ENCODE results near the gene RFX8. TPM values are rescaled to one million over a fixed set of nuclear protein-coding genes. Genes with fewer than 3 reads are reported as not detected.

The RFX8 gene
- total and polyA plus RNA-seq, 2 of the 4 experiments (the other 2 are of a cell fraction), result 2.9 to 5.3 TPM

GRCh38 chr2:101479810-101480209 lies 4.9 kb upstream of the RFX8 start:
- Histone ChIP-seq H2AK9ac (replicated peaks; ENCODE audit: low read depth, low read length, poor library complexity) (no peak overlapping the region), H2BK120ac (ENCODE audit: low read depth, low read length) (peak overlapping the region; percentile 16; the same call in 1 of the 2 replicates), H3K4ac (ENCODE audit: low read depth, low read length) (no peak overlapping the region), H3K23ac (ENCODE audit: low read depth, low read length) (no peak overlapping the region), H2AFZ (replicated peaks; ENCODE audit: low read length, poor library complexity) (no peak overlapping the region), H3K18ac (ENCODE audit: low read depth, low read length) (no peak overlapping the region), H2BK5ac (ENCODE audit: low read depth, low read length, poor library complexity, severe bottlenecking) (no peak overlapping the region), H2BK20ac (ENCODE audit: low read depth, low read length) (no peak overlapping the region), H4K20me1 (ENCODE audit: insufficient read depth, low read length) (no peaks in the 10 kb centered on the region), H4K8ac (ENCODE audit: low read depth in 2 of 2, low read length in 2 of 2) (peak overlapping the region in 1 of 2 experiments; percentile 17; a peak in 1 of 4 replicates), H3K56ac (ENCODE audit: extremely low read depth, insufficient read depth, low read length) (no peak overlapping the region), H3K4me3 (ENCODE audit: insufficient read depth, low read depth, low read length) (no peak overlapping the region), H3K4me1 (ENCODE audit: control insufficient read depth, insufficient read depth, low read length) (peaks cover 2% of the 10 kb centered on the region), H3K36me3 (ENCODE audit: control insufficient read depth, insufficient read depth, low read length) (no peaks in the 10 kb centered on the region), H3K79me1 (ENCODE audit: low read depth in 1 of 2, low read length in 2 of 2) (peaks cover 0 to 7% of the 10 kb centered on the region in 2 experiments; a peak in 1 of 4 replicates), H3K27ac (ENCODE audit: insufficient read depth, low read length) (no peak overlapping the region), H3K14ac (replicated peaks; ENCODE audit: low read depth, low read length) (no peak overlapping the region), H3K4me2 (ENCODE audit: low read depth, low read length) (no peak overlapping the region), H3K9me3 (ENCODE audit: control insufficient read depth, insufficient read depth, low read length) (no peaks in the 10 kb centered on the region), H2AK5ac (ENCODE audit: low read depth, low read length) (no peak overlapping the region), H3K9ac (ENCODE audit: low read depth, low read length) (no peak overlapping the region), H4K5ac (ENCODE audit: low read depth, low read length) (no peak overlapping the region), H3K27me3 (ENCODE audit: control insufficient read depth, insufficient read depth, low read length) (no peaks in the 10 kb centered on the region), H4K91ac (ENCODE audit: insufficient read depth, low read depth, low read length) (no peak overlapping the region), H2BK15ac (ENCODE audit: low read depth, low read length) (peak overlapping the region; percentile 18; the same call in 1 of the 3 replicates), H3K9me1 (ENCODE audit: insufficient read depth, low read length) (no peaks in the 10 kb centered on the region; the same call in 1 of the 2 replicates)
- intact Hi-C loops (cut with micrococcal nuclease), result no loop called here
- POLR2A ChIA-PET (ENCODE audit: unreplicated experiment), result no interaction called here
- CTCF ChIA-PET, result no interaction called here
- no peak for DNase-seq
- BruUV-seq (replicated peaks), result no TSS peak
- TF ChIP-seq, protein P1, sequence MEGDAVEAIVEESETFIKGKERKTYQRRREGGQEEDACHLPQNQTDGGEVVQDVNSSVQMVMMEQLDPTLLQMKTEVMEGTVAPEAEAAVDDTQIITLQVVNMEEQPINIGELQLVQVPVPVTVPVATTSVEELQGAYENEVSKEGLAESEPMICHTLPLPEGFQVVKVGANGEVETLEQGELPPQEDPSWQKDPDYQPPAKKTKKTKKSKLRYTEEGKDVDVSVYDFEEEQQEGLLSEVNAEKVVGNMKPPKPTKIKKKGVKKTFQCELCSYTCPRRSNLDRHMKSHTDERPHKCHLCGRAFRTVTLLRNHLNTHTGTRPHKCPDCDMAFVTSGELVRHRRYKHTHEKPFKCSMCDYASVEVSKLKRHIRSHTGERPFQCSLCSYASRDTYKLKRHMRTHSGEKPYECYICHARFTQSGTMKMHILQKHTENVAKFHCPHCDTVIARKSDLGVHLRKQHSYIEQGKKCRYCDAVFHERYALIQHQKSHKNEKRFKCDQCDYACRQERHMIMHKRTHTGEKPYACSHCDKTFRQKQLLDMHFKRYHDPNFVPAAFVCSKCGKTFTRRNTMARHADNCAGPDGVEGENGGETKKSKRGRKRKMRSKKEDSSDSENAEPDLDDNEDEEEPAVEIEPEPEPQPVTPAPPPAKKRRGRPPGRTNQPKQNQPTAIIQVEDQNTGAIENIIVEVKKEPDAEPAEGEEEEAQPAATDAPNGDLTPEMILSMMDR (conservative IDR thresholded peaks at IDR 0.05; ENCODE audit: low read depth, low read length), result no peak
- TF ChIP-seq CEBPB (IDR thresholded peaks at IDR 0.05; ENCODE audit: low read depth, low read length) (no peak), RCOR1 (IDR thresholded peaks at IDR 0.05; ENCODE audit: insufficient replicate concordance, low read length) (no peak), POLR2A (IDR thresholded peaks at IDR 0.05; ENCODE audit: low read depth, low read length) (no peak), CHD1 (IDR thresholded peaks at IDR 0.05; ENCODE audit: low read depth, low read length) (no peak), MAFK (IDR thresholded peaks at IDR 0.05; ENCODE audit: low read depth, low read length) (no peak), RAD21 (IDR thresholded peaks at IDR 0.05; ENCODE audit: low read length) (no peak), NFE2L2 (IDR thresholded peaks at IDR 0.05; ENCODE audit: low read depth, low read length) (no peak), MXI1 (IDR thresholded peaks at IDR 0.05; ENCODE audit: borderline replicate concordance, low read depth, low read length) (no peak), MAZ (IDR thresholded peaks at IDR 0.05; ENCODE audit: borderline replicate concordance, low read depth, low read length) (no peak), BHLHE40 (IDR thresholded peaks at IDR 0.05; ENCODE audit: low read depth, low read length) (no peak), FOS (IDR thresholded peaks at IDR 0.05; ENCODE audit: low read depth, low read length) (no peak), SMC3 (IDR thresholded peaks at IDR 0.05; ENCODE audit: low read depth, low read length) (no peak), RFX5 (IDR thresholded peaks at IDR 0.05; ENCODE audit: low read depth, low read length) (no peak)
- TF ChIP-seq, protein P2, sequence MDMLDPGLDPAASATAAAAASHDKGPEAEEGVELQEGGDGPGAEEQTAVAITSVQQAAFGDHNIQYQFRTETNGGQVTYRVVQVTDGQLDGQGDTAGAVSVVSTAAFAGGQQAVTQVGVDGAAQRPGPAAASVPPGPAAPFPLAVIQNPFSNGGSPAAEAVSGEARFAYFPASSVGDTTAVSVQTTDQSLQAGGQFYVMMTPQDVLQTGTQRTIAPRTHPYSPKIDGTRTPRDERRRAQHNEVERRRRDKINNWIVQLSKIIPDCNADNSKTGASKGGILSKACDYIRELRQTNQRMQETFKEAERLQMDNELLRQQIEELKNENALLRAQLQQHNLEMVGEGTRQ (IDR thresholded peaks at IDR 0.05; ENCODE audit: low read depth, low read length), result no peak
- TF ChIP-seq, protein P3, sequence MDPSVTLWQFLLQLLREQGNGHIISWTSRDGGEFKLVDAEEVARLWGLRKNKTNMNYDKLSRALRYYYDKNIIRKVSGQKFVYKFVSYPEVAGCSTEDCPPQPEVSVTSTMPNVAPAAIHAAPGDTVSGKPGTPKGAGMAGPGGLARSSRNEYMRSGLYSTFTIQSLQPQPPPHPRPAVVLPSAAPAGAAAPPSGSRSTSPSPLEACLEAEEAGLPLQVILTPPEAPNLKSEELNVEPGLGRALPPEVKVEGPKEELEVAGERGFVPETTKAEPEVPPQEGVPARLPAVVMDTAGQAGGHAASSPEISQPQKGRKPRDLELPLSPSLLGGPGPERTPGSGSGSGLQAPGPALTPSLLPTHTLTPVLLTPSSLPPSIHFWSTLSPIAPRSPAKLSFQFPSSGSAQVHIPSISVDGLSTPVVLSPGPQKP (IDR thresholded peaks at IDR 0.05; ENCODE audit: borderline replicate concordance, low read depth, low read length), result no peak
- WGBS, 2 experiments (ENCODE audit: extremely low coverage in 2 of 2, insufficient read length in 1 of 2), result no CpG with 5 or more reads among the region's 9 CpGs
- ATAC-seq (ENCODE audit: low read depth), result no peak
- in situ Hi-C loops (cut with MboI; ENCODE audit: low sequenced_read_pairs), result no loop called here
- dilution Hi-C loops (cut with HindIII; ENCODE audit: low sequenced_read_pairs, unreplicated experiment), result no loop called here

All from IMR-90 (cell line).